Psoas muscle (tissue), 8 donors: Measurements from ENCODE around the gene PHOSPHO2. TPM values are rescaled to one million over a fixed set of nuclear protein-coding genes. Genes with fewer than 3 reads are reported as not detected.

ENCODE experiments used
- ATAC-seq, 4 donors: fragments of 200-7000 bp; cut with Tn5 transposase; one replicate each; pipeline ENCODE4 v1.9.1; 2020; ENCODE audit warnings: moderate library complexity in 3 of 4, mild to moderate bottlenecking in 2 of 4
- DNase-seq, 2 donors: peaks; one replicate each; pipeline ENCODE4 v3.0.0-alpha.2; 2020
- H3K27ac ChIP-seq: fragments of 200-600 bp; one replicate; pipeline ENCODE4 v1.8.0; 2022
- H3K27me3 ChIP-seq, 3 donors: fragments of 200-600 bp in 1 of 3; one replicate each; pipeline versions ENCODE4 v1.6.1 to v1.8.0; 2013 to 2022; ENCODE audit warnings: low read length in 2 of 3, mild to moderate bottlenecking in 2 of 3, moderate library complexity in 1 of 3; ENCODE audit not compliant: insufficient read depth in 3 of 3
- H3K36me3 ChIP-seq, 2 donors: fragments of 200-600 bp in 1 of 2; one replicate each; pipeline versions ENCODE4 v1.6.1 to v1.8.0; 2013 to 2022; ENCODE audit warnings: low read depth in 1 of 2, mild to moderate bottlenecking in 1 of 2, moderate library complexity in 1 of 2; ENCODE audit not compliant: insufficient read depth in 1 of 2
- H3K4me1 ChIP-seq: fragments of 200-600 bp; one replicate; pipeline ENCODE4 v1.8.0; 2022
- H3K4me3 ChIP-seq: fragments of 200-600 bp; one replicate; pipeline ENCODE4 v1.8.0; 2022; ENCODE audit warnings: mild to moderate bottlenecking
- H3K9me3 ChIP-seq: fragments of 200-600 bp; one replicate; pipeline ENCODE4 v1.8.0; 2022
- WGBS, 3 donors: extraction: QIAGEN DNeasy Blood & Tissue Kit; methylation state at CpG; one replicate each; pipeline versions ENCODE4 v1.1.6 to v1.1.7; 2013; 5-methylcytosine and 5-hydroxymethylcytosine counted together
- intact Hi-C, 2 donors: fragments of 100-400 bp; cut with DNase I; formaldehyde crosslinking; loops; one replicate each; pipeline versions ENCODE4 v1.11.0 to v1.14.2; 2022
- polyA plus RNA-seq, 3 donors: library from polyadenylated mRNA; stranded (reverse); fragments of 200-250 nt; gene quantifications; one replicate each; pipeline ENCODE4 v1.2.3, GENCODE V29; 2013
- total RNA-seq, 4 donors: library from RNA; stranded (reverse); fragmentation: NEBNext Ultra II Directional in 2 of 4; extraction: Animal tissue kit (Norgen Biotek cat#: 25700) in 2 of 4; gene quantifications; one replicate each; pipeline versions ENCODE4 v1.2.1 to v1.2.4, GENCODE V29; 2021 to 2023
- TF ChIP-seq, protein P1 (sequence below): fragments of 200-600 bp; IDR thresholded peaks from one replicate; pipeline ENCODE4 v1.8.0; 2022; ENCODE audit warnings: antibody characterized with exemption
- donor health status: healthy with polysubstance abuse.
- donor health status: DM: no; HTN: no; CAD: no; lungs with moderate emphysema.
- donor health status: Bipolar disorder and iron deficiency.
- donor health status: healthy.
- donor health status: DM: yes; HTN: yes; CAD: no.
- donor health status: DM: no; HTN: no; CAD: no.
- donor health status: DM: no; HTN: no; CAD: no.
- donor health status: DM: yes; HTN: yes; CAD: no.

Gene PHOSPHO2
- total and polyA plus RNA-seq, 7 donors = 0.86 to 7.5 (median 1.6) TPM

DNA sequence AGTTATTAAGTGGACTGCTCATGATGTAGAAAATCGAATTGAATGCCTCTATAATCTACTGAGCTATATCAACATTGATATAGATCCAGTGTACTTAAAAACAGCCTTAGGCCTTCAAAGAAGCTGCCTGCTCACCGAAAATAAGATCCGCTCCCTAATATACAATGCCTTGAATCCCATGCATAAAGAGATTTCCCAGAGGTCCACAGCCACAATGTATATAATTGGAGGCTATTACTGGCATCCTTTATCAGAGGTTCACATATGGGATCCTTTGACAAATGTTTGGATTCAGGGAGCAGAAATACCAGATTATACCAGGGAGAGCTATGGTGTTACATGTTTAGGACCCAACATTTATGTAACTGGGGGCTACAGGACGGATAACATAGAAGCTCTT, 41.4 kb downstream of the PHOSPHO2 start:
- DNase-seq (no peak), ATAC-seq (no peak)
- 79 to 85% (median 83%) methylated on average over 4 of the region's 4 CpGs for WGBS, 3 donors
- Histone ChIP-seq H3K36me3 (no peaks in the 10 kb centered on the region), H3K4me1 (peaks cover 9% of the 10 kb centered on the region), H3K4me3 (peak overlapping the region; percentile 90), H3K9me3 (no peaks in the 10 kb centered on the region), H3K27ac (peak overlapping the region; percentile 41), H3K27me3 (no peaks in the 10 kb centered on the region)
- intact Hi-C loops = no loop called here
- TF ChIP-seq, protein P1, sequence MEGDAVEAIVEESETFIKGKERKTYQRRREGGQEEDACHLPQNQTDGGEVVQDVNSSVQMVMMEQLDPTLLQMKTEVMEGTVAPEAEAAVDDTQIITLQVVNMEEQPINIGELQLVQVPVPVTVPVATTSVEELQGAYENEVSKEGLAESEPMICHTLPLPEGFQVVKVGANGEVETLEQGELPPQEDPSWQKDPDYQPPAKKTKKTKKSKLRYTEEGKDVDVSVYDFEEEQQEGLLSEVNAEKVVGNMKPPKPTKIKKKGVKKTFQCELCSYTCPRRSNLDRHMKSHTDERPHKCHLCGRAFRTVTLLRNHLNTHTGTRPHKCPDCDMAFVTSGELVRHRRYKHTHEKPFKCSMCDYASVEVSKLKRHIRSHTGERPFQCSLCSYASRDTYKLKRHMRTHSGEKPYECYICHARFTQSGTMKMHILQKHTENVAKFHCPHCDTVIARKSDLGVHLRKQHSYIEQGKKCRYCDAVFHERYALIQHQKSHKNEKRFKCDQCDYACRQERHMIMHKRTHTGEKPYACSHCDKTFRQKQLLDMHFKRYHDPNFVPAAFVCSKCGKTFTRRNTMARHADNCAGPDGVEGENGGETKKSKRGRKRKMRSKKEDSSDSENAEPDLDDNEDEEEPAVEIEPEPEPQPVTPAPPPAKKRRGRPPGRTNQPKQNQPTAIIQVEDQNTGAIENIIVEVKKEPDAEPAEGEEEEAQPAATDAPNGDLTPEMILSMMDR = no peak

DNA sequence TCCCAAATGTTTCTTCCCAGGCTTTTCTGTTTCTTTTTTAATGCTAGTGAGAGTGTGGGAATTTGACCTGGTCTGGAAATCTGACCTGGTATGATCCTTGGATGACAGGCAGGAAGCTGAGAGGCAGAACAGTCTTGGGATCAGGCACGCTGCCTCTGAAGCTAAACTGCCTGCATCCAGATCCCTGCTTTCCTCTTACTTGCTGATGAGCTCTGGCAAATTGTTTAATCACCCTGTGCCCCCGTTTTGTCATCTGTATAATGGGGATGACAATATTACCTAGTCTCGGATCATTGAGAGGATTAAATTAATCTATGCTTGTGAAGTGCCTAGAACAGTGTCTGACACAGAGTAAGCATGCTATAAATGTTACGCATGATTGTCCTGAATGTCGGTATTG, 42.6 kb downstream of the PHOSPHO2 start:
- 46 to 68% (median 53%) methylated on average over 5 of the region's 5 CpGs for WGBS, 3 donors
- no peaks in the 10 kb centered on the region for H3K27me3 ChIP-seq
- DNase-seq = no peak
- H3K36me3 ChIP-seq = peaks cover 0 to 3% of the 10 kb centered on the region in 2 donors
- peak overlapping the region; percentile 90 for H3K4me3 ChIP-seq
- TF ChIP-seq, protein P1 = no peak
- intact Hi-C loops = no loop called here
- no peak for ATAC-seq
- H3K9me3 ChIP-seq = no peaks in the 10 kb centered on the region
- H3K4me1 ChIP-seq = peaks cover 9% of the 10 kb centered on the region
- H3K27ac ChIP-seq = peak overlapping the region; percentile 41

DNA sequence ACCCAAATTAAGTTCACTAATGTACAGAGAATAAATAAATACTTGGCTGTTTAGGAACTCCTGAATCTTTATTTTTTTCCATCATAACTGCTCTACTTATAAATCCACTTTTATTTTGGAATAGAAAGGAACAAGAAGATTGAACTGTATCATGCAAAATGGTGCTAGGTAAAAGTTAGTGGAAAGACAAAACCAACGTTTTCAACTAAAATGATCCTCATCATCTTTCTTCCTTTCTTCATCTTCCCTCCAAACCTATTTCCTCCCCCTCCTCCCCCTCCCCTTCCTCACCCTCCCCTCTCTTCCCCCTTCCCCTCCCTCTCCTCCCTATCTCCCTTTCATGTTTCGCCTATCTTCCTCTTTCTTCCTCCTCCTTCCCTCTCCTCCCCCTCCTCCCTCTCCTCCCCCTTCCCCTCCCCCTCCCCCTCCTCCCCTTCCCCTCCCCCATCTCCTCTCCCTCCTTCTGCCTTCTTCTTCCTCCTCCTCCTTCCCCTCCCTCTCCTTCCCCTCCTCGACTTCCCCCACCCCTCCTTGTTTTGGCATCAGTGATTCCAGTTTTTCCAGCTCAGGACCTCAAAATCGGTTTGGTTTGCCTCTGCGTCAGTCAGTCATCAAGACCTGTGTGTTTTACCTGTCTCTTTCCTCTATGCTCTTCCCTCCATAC, 44.4 kb downstream of the PHOSPHO2 start:
- Histone ChIP-seq H3K4me1 (peaks cover 9% of the 10 kb centered on the region), H3K36me3 (peaks cover 0 to 9% of the 10 kb centered on the region in 2 donors), H3K27ac (no peak overlapping the region), H3K9me3 (no peaks in the 10 kb centered on the region), H3K27me3 (no peaks in the 10 kb centered on the region), H3K4me3 (peak overlapping the region; percentile 90)
- intact Hi-C loops = no loop called here
- ATAC-seq (no peak), DNase-seq (no peak)
- 31 to 54% (median 52%) methylated on average over 4 of the region's 5 CpGs for WGBS, 3 donors
- TF ChIP-seq, protein P1 = no peak

DNA sequence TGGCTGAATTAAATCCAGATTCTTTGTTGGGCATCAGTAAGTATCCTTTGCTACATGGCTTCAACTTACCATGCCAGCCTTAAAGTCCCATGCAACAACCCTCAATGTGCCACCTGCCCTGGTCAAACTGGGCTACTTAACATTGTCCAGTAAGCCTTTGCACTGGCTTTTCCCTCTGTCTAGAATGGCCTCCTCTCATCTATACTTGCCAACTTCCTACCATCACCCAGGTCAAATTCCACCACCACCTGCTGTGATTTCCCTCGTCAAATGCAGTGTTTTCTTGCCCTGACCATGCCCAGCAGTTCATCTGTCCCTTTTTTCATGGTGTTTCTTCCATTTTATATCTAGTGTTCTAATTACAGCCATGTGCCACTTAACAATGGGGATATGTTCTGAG, 45.1 kb downstream of the PHOSPHO2 start:
- Histone ChIP-seq H3K27me3 (no peaks in the 10 kb centered on the region), H3K27ac (no peak overlapping the region), H3K4me3 (no peak overlapping the region), H3K4me1 (peaks cover 9% of the 10 kb centered on the region), H3K36me3 (peaks cover 0 to 9% of the 10 kb centered on the region in 2 donors), H3K9me3 (no peaks in the 10 kb centered on the region)
- ATAC-seq = no peak
- WGBS, 3 donors = 26 to 57% (median 33%) methylated on average over 1 of the region's 1 CpG
- TF ChIP-seq, protein P1 = no peak
- DNase-seq = no peak
- intact Hi-C loops = no loop called here

DNA sequence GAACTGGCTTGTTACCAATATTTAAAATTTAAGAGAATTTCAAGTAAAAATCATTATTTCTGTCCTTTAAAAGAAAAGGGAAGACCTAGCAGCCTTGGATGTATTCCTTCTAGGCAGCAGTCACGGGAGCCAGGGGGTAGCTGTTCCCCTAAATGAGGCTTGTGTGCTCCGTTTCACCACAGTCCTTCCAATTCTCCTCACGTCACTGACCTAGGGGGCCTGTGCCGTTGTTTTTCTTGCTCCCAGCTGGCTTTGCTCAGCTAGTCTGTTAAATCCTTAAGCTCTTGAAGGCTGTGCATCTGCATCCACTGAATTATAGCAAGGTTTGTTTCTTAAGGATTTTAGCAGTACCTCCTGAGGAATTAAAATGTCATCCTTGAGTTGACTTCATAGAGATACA, 49.3 kb downstream of the PHOSPHO2 start:
- no peak for DNase-seq
- intact Hi-C loops = no loop called here
- TF ChIP-seq, protein P1 = no peak
- no peaks in the 10 kb centered on the region for H3K4me1 ChIP-seq
- H3K27me3 ChIP-seq = no peaks in the 10 kb centered on the region
- H3K27ac ChIP-seq = no peak overlapping the region
- no peaks in the 10 kb centered on the region for H3K9me3 ChIP-seq
- no peak for ATAC-seq
- peaks cover 0 to 12% of the 10 kb centered on the region in 2 donors for H3K36me3 ChIP-seq
- 66 to 69% (median 69%) methylated on average over 4 of the region's 4 CpGs for WGBS, 3 donors
- H3K4me3 ChIP-seq = no peak overlapping the region
